Heart left ventricle (tissue), 16 donors: ENCODE measurements around the gene ISLR. TPM values are rescaled to one million over a fixed set of nuclear protein-coding genes. Genes with fewer than 3 reads are reported as not detected.
A peak's percentile ranks its signal among the peaks of the same experiment; 100 is the strongest.

ENCODE experiments used
- ATAC-seq, 4 donors: fragments of 200-7000 bp; cut with Tn5 transposase; one replicate each; pipeline ENCODE4 v1.9.1; 2020 to 2022; ENCODE audit warnings: moderate library complexity in 4 of 4, mild to moderate bottlenecking in 3 of 4, moderate number of reproducible peaks in 1 of 4
- DNase-seq, 5 donors: peaks; one replicate each; pipeline ENCODE4 v3.0.0-alpha.2; 2020
- H3K27ac ChIP-seq, 12 donors: fragments of 200-600 bp; sonication (generic) in 4 of 12; one replicate each; pipeline versions ENCODE4 v1.5.0 to v1.8.0; 2016 to 2022; ENCODE audit warnings: mild to moderate bottlenecking in 2 of 12
- H3K27me3 ChIP-seq, 9 donors: fragments of 200-600 bp; sonication (generic) in 2 of 9; one replicate each; pipeline versions ENCODE4 v1.5.1 to v1.8.0; 2016 to 2022; ENCODE audit warnings: mild to moderate bottlenecking in 3 of 9
- H3K36me3 ChIP-seq, 9 donors: fragments of 200-600 bp; sonication (generic) in 2 of 9; one replicate each; pipeline versions ENCODE4 v1.5.0 to v1.8.0; 2018 to 2022; ENCODE audit warnings: mild to moderate bottlenecking in 2 of 9
- H3K4me1 ChIP-seq, 12 donors: fragments of 200-600 bp; sonication (generic) in 4 of 12; one replicate each; pipeline versions ENCODE4 v1.5.0 to v1.8.0; 2016 to 2022; ENCODE audit warnings: mild to moderate bottlenecking in 3 of 12
- H3K4me3 ChIP-seq, 12 donors: fragments of 200-600 bp; sonication (generic) in 4 of 12; one replicate each; pipeline versions ENCODE4 v1.5.0 to v1.8.0; 2017 to 2022; ENCODE audit warnings: mild to moderate bottlenecking in 9 of 12, moderate library complexity in 4 of 12
- H3K9me3 ChIP-seq, 12 donors: fragments of 200-600 bp; sonication (generic) in 4 of 12; one replicate each; pipeline versions ENCODE4 v1.5.0 to v1.8.0; 2016 to 2022; ENCODE audit warnings: mild to moderate bottlenecking in 1 of 12
- CTCF ChIP-seq, 12 donors: fragments of 200-600 bp; sonication (generic) in 4 of 12; IDR thresholded peaks; one replicate each; pipeline versions ENCODE4 v1.5.0 to v1.8.0; 2018 to 2022; ENCODE audit warnings: antibody characterized with exemption in 12 of 12, mild to moderate bottlenecking in 5 of 12
- POLR2A ChIP-seq, 2 donors: fragments of 450-650 bp; IDR thresholded peaks; one replicate each; pipeline ENCODE4 v1.6.1; 2017; ENCODE audit warnings: antibody characterized with exemption in 2 of 2, mild to moderate bottlenecking in 2 of 2, moderate library complexity in 2 of 2
- WGBS, 4 donors: extraction: QIAGEN DNeasy Blood & Tissue Kit in 2 of 4; methylation state at CpG; one replicate each; pipeline versions ENCODE4 v1.1.5 to v1.1.7; 2013 to 2018; 5-methylcytosine and 5-hydroxymethylcytosine counted together
- intact Hi-C, 10 donors: fragments of 100-400 bp; cut with DNase I; formaldehyde crosslinking; loops; one replicate each; pipeline versions ENCODE4 v1.11.1 to v1.14.2; 2022
- polyA plus RNA-seq, 2 donors: library from polyadenylated mRNA; stranded (reverse); fragments of 200-250 nt; gene quantifications; one replicate each; pipeline ENCODE4 v1.2.3, GENCODE V29; 2013
- total RNA-seq, 9 donors: library from RNA; depleted of rRNA in 2 of 9; stranded (reverse); fragments of >200 nt in 2 of 9; fragmentation: NEBNext Ultra II Directional in 3 of 9; extraction: Animal tissue kit (Norgen Biotek cat#: 25700) in 3 of 9; gene quantifications; one replicate each; pipeline versions ENCODE4 v1.1.0 to v1.2.4, GENCODE V29; 2016 to 2023
- donor health status: ischemic (EF 13 %, LVEDD 7.1; RV severe dilation, severe dysfunction).
- donor health status: healthy with polysubstance abuse.
- donor health status: DM: no; HTN: yes; CAD: no.
- donor health status: DM: no; HTN: no; CAD: no.
- donor health status: ischemic (EF 25% LVEDD 6.9; RV normal size, moderate dysfunction).
- donor health status: ischemic (EF 25% LVEDD 5.7; RV mildly dilated, moderate dysfunction).
- donor health status: healthy.
- donor health status: DM: yes; HTN: yes; CAD: no.
- donor health status: ischemic (EF 35%, LVEDD 5.7; RV mildly dilated, moderate dysfunction).
- donor health status: nonischemic (EF 11% LVEDD 7.7; RV severe dilation, severe dysfunction).
- donor health status: DM: yes; HTN: yes; CAD: no.
- donor health status: PGD.
- donor health status: ischemic (EF 29% LVEDD 5.4; RV normal size, mild dysfunction).
- donor health status: nonischemic (EF 23%, LVEDD 6.1; RV moderate dilation, normal function).

Gene ISLR
- total and polyA plus RNA-seq, 11 donors: 5.1 to 32.3 (median 16.6) TPM

- no peak for ATAC-seq
- no peak overlapping the region for H3K4me3 ChIP-seq
- peaks cover 0 to 8% (median 0%) of the 10 kb centered on the region in 12 donors for H3K4me1 ChIP-seq
- H3K36me3 ChIP-seq: no peaks in the 10 kb centered on the region
- no peaks in the 10 kb centered on the region for H3K9me3 ChIP-seq
- TF ChIP-seq POLR2A (IDR thresholded peaks at IDR 0.05) (no peak), CTCF (IDR thresholded peaks at IDR 0.05) (no peak)
- intact Hi-C loops: no loop called here
- H3K27ac ChIP-seq: no peak overlapping the region
- no peaks in the 10 kb centered on the region for H3K27me3 ChIP-seq
- peak in 1 of 5 donors; percentile 6 for DNase-seq
- WGBS, 4 donors: 91 to 96% (median 95%) methylated on average over 5 to 11 of the region's 11 CpGs
These were observed 14.7 kb downstream of the ISLR start for GRCh38 chr15:74188216-74188615.

- Histone ChIP-seq H3K27ac (no peak overlapping the region), H3K4me3 (no peak overlapping the region), H3K4me1 (peaks cover 0 to 21% (median 10%) of the 10 kb centered on the region in 12 donors), H3K36me3 (no peaks in the 10 kb centered on the region), H3K27me3 (no peaks in the 10 kb centered on the region), H3K9me3 (no peaks in the 10 kb centered on the region)
- peak in 1 of 5 donors; percentile 8 for DNase-seq
- TF ChIP-seq CTCF (IDR thresholded peaks at IDR 0.05) (no peak), POLR2A (IDR thresholded peaks at IDR 0.05) (no peak)
- WGBS, 4 donors: 31 to 59% (median 51%) methylated on average over 3 of the region's 3 CpGs
- intact Hi-C loops: no loop called here
- ATAC-seq: peak in 2 of 4 donors; percentile 33 to 35
These were observed 18.3 kb downstream of the ISLR start for GRCh38 chr15:74191798-74192197.

GRCh38 chr15:74192751-74193150 is 19.2 kb downstream of the ISLR start:
- no peak overlapping the region for H3K4me3 ChIP-seq
- no peak for DNase-seq
- no peaks in the 10 kb centered on the region for H3K36me3 ChIP-seq
- 88 to 92% (median 90%) methylated on average over 5 of the region's 5 CpGs for WGBS, 4 donors
- no peaks in the 10 kb centered on the region for H3K27me3 ChIP-seq
- intact Hi-C loops: no loop called here
- no peak overlapping the region for H3K27ac ChIP-seq
- H3K4me1 ChIP-seq: peaks cover 0 to 21% (median 10%) of the 10 kb centered on the region in 12 donors
- H3K9me3 ChIP-seq: no peaks in the 10 kb centered on the region
- TF ChIP-seq POLR2A (IDR thresholded peaks at IDR 0.05): no peak
- TF ChIP-seq CTCF (IDR thresholded peaks at IDR 0.05): no peak
- ATAC-seq: no peak

- intact Hi-C loops: no loop called here
- TF ChIP-seq CTCF (IDR thresholded peaks at IDR 0.05) (no peak), POLR2A (IDR thresholded peaks at IDR 0.05) (no peak)
- Histone ChIP-seq H3K36me3 (no peaks in the 10 kb centered on the region), H3K4me3 (no peak overlapping the region), H3K9me3 (no peaks in the 10 kb centered on the region), H3K4me1 (peaks cover 0 to 21% (median 10%) of the 10 kb centered on the region in 12 donors), H3K27ac (no peak overlapping the region), H3K27me3 (no peaks in the 10 kb centered on the region)
- ATAC-seq (no peak), DNase-seq (no peak)
- WGBS, 4 donors: 83 to 90% (median 87%) methylated on average over 4 of the region's 4 CpGs
These were observed 19.8 kb downstream of the ISLR start for GRCh38 chr15:74193299-74193718.
